Endothelial cell of umbilical vein (primary cell): ENCODE results near the gene AQP12A. TPM values are rescaled to one million over a fixed set of nuclear protein-coding genes. Genes with fewer than 3 reads are reported as not detected.

ENCODE experiments used
- BruUV-seq: library from RNA; stranded (reverse); fragments of 400-500 nt; replicated peaks from 2 replicates; lab custom pipeline; 2021; lab: Mats Ljungman, UMichigan
- CTCF ChIA-PET: fragments of 300-600, 350-600 bp; sonication (Branson Sonifier 250); formaldehyde crosslinking; loops from one replicate; lab custom pipeline; 2021; ENCODE audit warnings: antibody characterized with exemption, inconsistent platforms; lab: Charles Lee
- POLR2A ChIA-PET: fragments of 300-600, 350-600 bp; sonication (Branson Sonifier 250); formaldehyde crosslinking; loops from one replicate; lab custom pipeline; 2021; ENCODE audit warnings: antibody characterized with exemption, inconsistent platforms; lab: Charles Lee
- DNase-seq: peaks from one replicate; pipeline ENCODE4 v3.0.0-alpha.2; 2011; ENCODE audit warnings: low read depth, low spot score
- FAIRE-seq: peaks from 2 replicates; lab custom pipeline; 2011; peaks lifted over from hg19 to GRCh38; lab: Jason Lieb, UNC
- H2AFZ ChIP-seq: 2 replicates; pipeline ENCODE4 v1.6.0; 2012; ENCODE audit warnings: low read depth, low read length, control low read depth, inconsistent platforms
- H3K27ac ChIP-seq: 2 replicates; pipeline ENCODE4 v1.5.1; 2011; ENCODE audit warnings: low read depth, mild to moderate bottlenecking, control low read depth, low read length, moderate library complexity; ENCODE audit not compliant: insufficient read depth
- H3K27me3 ChIP-seq, 2 experiments: 2 replicates each; pipeline versions ENCODE4 v1.6.0 to v1.6.1; 2011; ENCODE audit warnings: low read length in 2 of 2, mixed read lengths in 1 of 2; ENCODE audit not compliant: control insufficient read depth in 2 of 2, insufficient read depth in 2 of 2
- H3K36me3 ChIP-seq, 2 experiments: 2 replicates in 1 of 2; 3 replicates in 1 of 2; pipeline ENCODE4 v1.5.1; 2011; ENCODE audit warnings: low read length in 2 of 2, mild to moderate bottlenecking in 1 of 2, moderate library complexity in 1 of 2; ENCODE audit not compliant: control insufficient read depth in 2 of 2, insufficient read depth in 2 of 2; ENCODE audit errors: extremely low read depth in 1 of 2
- H3K4me1 ChIP-seq: 3 replicates; pipeline ENCODE4 v1.5.1; 2011; ENCODE audit warnings: mild to moderate bottlenecking, low read length; ENCODE audit not compliant: control insufficient read depth, insufficient read depth; ENCODE audit errors: extremely low read depth
- H3K4me2 ChIP-seq: 2 replicates; pipeline ENCODE4 v1.6.1; 2011; ENCODE audit warnings: low read length, control low read depth, mixed read lengths; ENCODE audit not compliant: insufficient read depth
- H3K4me3 ChIP-seq, 3 experiments: fragments of 200-600 bp in 1 of 3; sonication (generic), shearing (Covaris generic) in 1 of 3; replicated peaks in 1 of 3; 2 replicates each; pipeline ENCODE4 v1.5.1; 2011 to 2016; ENCODE audit warnings: control low read depth in 3 of 3, low read length in 3 of 3, mild to moderate bottlenecking in 2 of 3, inconsistent platforms in 1 of 3, low read depth in 1 of 3, moderate library complexity in 1 of 3; ENCODE audit not compliant: insufficient read depth in 1 of 3
- H3K79me2 ChIP-seq: 2 replicates; pipeline ENCODE4 v1.6.0; 2012; ENCODE audit warnings: low read length, inconsistent platforms; ENCODE audit not compliant: control insufficient read depth, insufficient read depth
- H3K9ac ChIP-seq: replicated peaks from 2 replicates; pipeline ENCODE3; 2011; ENCODE audit warnings: low read length, control low read depth; ENCODE audit not compliant: insufficient read depth; ENCODE audit errors: extremely low read depth
- H3K9me1 ChIP-seq: replicated peaks from 3 replicates; pipeline ENCODE4 v1.6.0; 2011; ENCODE audit warnings: mild to moderate bottlenecking, low read length; ENCODE audit not compliant: control insufficient read depth, insufficient read depth; ENCODE audit errors: extremely low read depth
- H3K9me3 ChIP-seq: replicated peaks from 2 replicates; pipeline ENCODE4 v1.5.1; 2012; ENCODE audit warnings: low read length, inconsistent platforms; ENCODE audit not compliant: control insufficient read depth, insufficient read depth
- H4K20me1 ChIP-seq: replicated peaks from 2 replicates; pipeline ENCODE3; 2011; ENCODE audit warnings: mild to moderate bottlenecking, low read length; ENCODE audit not compliant: control insufficient read depth, insufficient read depth; ENCODE audit errors: extremely low read depth
- CTCF ChIP-seq, 2 donors: IDR thresholded peaks; 1 replicate in 1 of 2; 2 replicates in 1 of 2; pipeline ENCODE4 v1.5.1; 2011; ENCODE audit warnings: low read length in 2 of 2, mild to moderate bottlenecking in 2 of 2, moderate library complexity in 2 of 2, control low read depth in 1 of 2, inconsistent platforms in 1 of 2, low read depth in 1 of 2; ENCODE audit not compliant: insufficient read depth in 1 of 2; ENCODE audit errors: extremely low read depth in 1 of 2
- EZH2 ChIP-seq: IDR thresholded peaks from 2 replicates; pipeline ENCODE4 v1.6.1; 2012; ENCODE audit warnings: borderline replicate concordance, low read depth, mild to moderate bottlenecking, moderate library complexity, low read length, inconsistent platforms; ENCODE audit not compliant: severe bottlenecking
- FOS ChIP-seq: IDR thresholded peaks from 2 replicates; pipeline ENCODE4 v1.6.1; 2011; ENCODE audit warnings: mild to moderate bottlenecking, low read length, moderate library complexity, borderline replicate concordance; ENCODE audit not compliant: insufficient read depth
- GATA2 ChIP-seq: IDR thresholded peaks from 2 replicates; pipeline ENCODE4 v1.7.0; 2011; ENCODE audit warnings: low read depth, mild to moderate bottlenecking, moderate library complexity, mixed read lengths, low read length; ENCODE audit not compliant: insufficient read length, insufficient read depth
- JUN ChIP-seq: IDR thresholded peaks from 2 replicates; pipeline ENCODE4 v1.6.1; 2011; ENCODE audit warnings: borderline replicate concordance, low read depth; ENCODE audit not compliant: insufficient read length, insufficient read depth
- MAX ChIP-seq: IDR thresholded peaks from 2 replicates; pipeline ENCODE4 v1.6.1; 2011; ENCODE audit not compliant: insufficient read depth, insufficient read length
- MYC ChIP-seq: IDR thresholded peaks from one replicate; pipeline ENCODE4 v1.6.1; 2011; ENCODE audit warnings: mild to moderate bottlenecking, low read depth, low read length
- POLR2A ChIP-seq: IDR thresholded peaks from 2 replicates; pipeline ENCODE4 v1.6.1; 2012; ENCODE audit warnings: low read depth, mild to moderate bottlenecking, control low read depth, low read length
- POLR2AphosphoS5 ChIP-seq: IDR thresholded peaks from 2 replicates; pipeline ENCODE4 v1.6.1; 2012; ENCODE audit warnings: low read depth, mild to moderate bottlenecking, control low read depth, low read length, moderate library complexity; ENCODE audit not compliant: insufficient read depth
- dilution Hi-C: fragments of 300-500 bp; cut with MboI; formaldehyde crosslinking; loops from one replicate; pipeline ENCODE4 v1.15.0; 2019; ENCODE audit warnings: low sequenced_read_pairs; ENCODE audit not compliant: extremely low pct_ligation_motif_present
- intact Hi-C: fragments of 100-400 bp; cut with micrococcal nuclease; formaldehyde crosslinking; loops from one replicate; pipeline ENCODE4 v1.10.0; 2022
- polyA plus RNA-seq, 4 experiments: library from polyadenylated mRNA; depleted of rRNA in 3 of 4; stranded (reverse) in 3 of 4; unstranded in 1 of 4; fragments of >200 nt; gene quantifications; 2 replicates each; pipeline versions ENCODE4 v1.2.1 to v1.2.3, GENCODE V29; 2011 to 2012; ENCODE audit warnings: missing spikeins in 1 of 4
- total RNA-seq: library from RNA; stranded (reverse); gene quantifications from 2 replicates; pipeline ENCODE4 v1.2.3, GENCODE V29; 2021

The AQP12A gene
- total and polyA plus RNA-seq, 2 donors (not counting 3 experiments of a cell fraction or from before 2014, with no cell fraction given), result not detected

- DNase-seq, result no peak
- Histone ChIP-seq H3K9me3 (no peaks in the 10 kb centered on the region), H3K9ac (no peak overlapping the region), H3K4me1 (no peaks in the 10 kb centered on the region), H3K36me3 (no peaks in the 10 kb centered on the region), H3K27me3 (no peaks in the 10 kb centered on the region), H2AFZ (no peak overlapping the region), H3K79me2 (no peaks in the 10 kb centered on the region), H3K4me2 (no peak overlapping the region), H4K20me1 (no peaks in the 10 kb centered on the region), H3K9me1 (no peaks in the 10 kb centered on the region), H3K4me3 (no peak overlapping the region), H3K27ac (no peak overlapping the region)
- POLR2A ChIA-PET, result no interaction called here
- BruUV-seq, result no TSS peak
- intact Hi-C loops (no loop called here), dilution Hi-C loops (no loop called here)
- no peak for FAIRE-seq
- CTCF ChIA-PET, result no interaction called here
- TF ChIP-seq MAX, result no peak
Observed at GRCh38 chr2:240687045-240687740, 4.5 kb upstream of the AQP12A start.

- Histone ChIP-seq H3K79me2 (no peaks in the 10 kb centered on the region), H4K20me1 (no peaks in the 10 kb centered on the region), H3K9me1 (no peaks in the 10 kb centered on the region), H3K4me1 (no peaks in the 10 kb centered on the region), H3K9ac (no peak overlapping the region), H3K27me3 (no peaks in the 10 kb centered on the region), H3K4me3 (no peak overlapping the region), H3K36me3 (no peaks in the 10 kb centered on the region), H3K4me2 (no peak overlapping the region), H2AFZ (no peak overlapping the region), H3K9me3 (no peaks in the 10 kb centered on the region), H3K27ac (no peak overlapping the region)
- ChIA-PET CTCF (interaction anchor here (0.9 kb wide), 1 partner anchor 174 kb away, joined by 3 read pairs; no protein-coding TSS in a partner anchor), POLR2A (no interaction called here)
- FAIRE-seq, result no peak
- dilution Hi-C loops, result no loop called here
- intact Hi-C loops, result no loop called here
- no peak for TF ChIP-seq MAX
- TF ChIP-seq JUN, result no peak
- no peak for TF ChIP-seq GATA2
- no peak for TF ChIP-seq POLR2AphosphoS5
- no peak for TF ChIP-seq EZH2
- no peak for TF ChIP-seq CTCF (IDR thresholded peaks at IDR 0.05; ENCODE audit: extremely low read depth in 1 of 2, insufficient read depth in 1 of 2, low read depth in 1 of 2, low read length in 2 of 2)
- TF ChIP-seq POLR2A, result no peak
- TF ChIP-seq FOS, result no peak
- no peak for TF ChIP-seq MYC
- no TSS peak for BruUV-seq
- no peak for DNase-seq
Observed at GRCh38 chr2:240687741-240688552, 3.7 kb upstream of the AQP12A start.
